ENCODE measurements around the gene OTP.

OTP gene

GRCh38 chr5:77637998-77638762 lies at the start of gene OTP:
TSS of gene OTP (minus strand) at chr5:77638713. CDS start at chr5:77638549, 164 bp downstream.
- no peak for DNase-seq (ENCODE audit: insufficient read length, low spot score)
- no peak for FAIRE-seq

GRCh38 chr5:77683171-77683732 lies 44.7 kb upstream of the OTP start:
- no peak for DNase-seq (ENCODE audit: insufficient read length, low spot score)
- FAIRE-seq = no peak

GRCh38 chr5:77670526-77670925 lies 32.0 kb upstream of the OTP start:
- FAIRE-seq (no peak), DNase-seq (ENCODE audit: insufficient read length, low spot score) (no peak)

DNA sequence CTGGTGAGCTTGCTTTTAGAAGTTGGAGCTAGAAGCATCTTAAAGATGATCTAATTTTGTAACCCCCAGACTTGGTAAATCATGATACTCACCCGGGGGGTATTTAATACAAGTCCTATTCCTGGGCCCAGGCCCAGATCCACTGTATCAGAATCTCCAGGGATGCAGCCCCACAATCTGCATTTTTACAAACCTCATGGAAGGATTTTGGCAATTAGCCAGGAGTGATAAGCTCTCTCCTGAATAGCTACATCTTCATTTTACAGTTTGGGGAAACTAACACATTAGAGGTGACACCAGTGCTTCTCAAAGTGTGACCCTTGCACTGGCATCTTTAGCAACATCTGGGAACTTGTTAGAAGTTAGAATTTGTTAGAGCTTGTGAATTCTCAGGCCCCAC lies 31.2 kb upstream of the OTP start:
- DNase-seq (ENCODE audit: insufficient read length, low spot score) (no peak), FAIRE-seq (no peak)

DNA sequence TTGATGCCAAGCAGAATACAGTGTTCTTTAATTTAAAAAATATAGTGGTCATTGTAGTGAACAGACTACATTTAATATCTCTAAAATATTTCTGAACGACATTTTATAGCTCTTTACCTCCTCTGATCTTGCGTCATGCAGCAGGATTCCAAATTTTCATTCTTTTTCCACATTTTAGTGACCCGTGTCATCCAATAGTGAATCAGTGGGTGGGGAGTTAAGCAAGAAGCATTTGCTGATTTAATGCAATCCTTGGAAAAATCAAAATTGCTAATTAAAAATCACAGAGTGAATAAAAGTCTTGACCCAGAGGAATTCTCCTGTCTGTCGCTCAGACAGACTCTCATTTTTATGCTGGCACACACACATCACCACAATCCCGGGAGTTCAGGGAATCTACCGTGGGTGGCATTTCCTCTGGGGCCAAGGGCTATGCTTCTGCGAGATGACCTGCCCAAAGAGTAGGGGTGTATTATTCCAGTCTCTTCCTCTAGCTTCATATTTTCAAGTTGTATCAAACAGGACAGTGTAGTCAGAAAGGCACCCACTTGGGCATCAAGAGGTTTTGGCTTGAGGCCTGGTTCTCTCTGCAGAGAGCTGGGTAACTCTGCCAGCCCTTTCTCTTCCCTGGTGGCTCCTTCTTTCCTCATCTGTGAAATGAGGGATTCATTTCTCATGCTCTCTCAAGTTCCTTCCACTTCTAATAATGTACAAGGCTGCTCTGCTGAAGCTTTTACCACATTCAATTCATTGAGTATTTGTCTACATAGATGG lies 24.8 kb upstream of the OTP start:
- DNase-seq (ENCODE audit: insufficient read length, low spot score) (no peak), FAIRE-seq (no peak)

- DNase-seq (ENCODE audit: insufficient read length, low spot score) (no peak), FAIRE-seq (no peak)
Measured at GRCh38 chr5:77662635-77663034, 24.1 kb upstream of the OTP start.

DNA sequence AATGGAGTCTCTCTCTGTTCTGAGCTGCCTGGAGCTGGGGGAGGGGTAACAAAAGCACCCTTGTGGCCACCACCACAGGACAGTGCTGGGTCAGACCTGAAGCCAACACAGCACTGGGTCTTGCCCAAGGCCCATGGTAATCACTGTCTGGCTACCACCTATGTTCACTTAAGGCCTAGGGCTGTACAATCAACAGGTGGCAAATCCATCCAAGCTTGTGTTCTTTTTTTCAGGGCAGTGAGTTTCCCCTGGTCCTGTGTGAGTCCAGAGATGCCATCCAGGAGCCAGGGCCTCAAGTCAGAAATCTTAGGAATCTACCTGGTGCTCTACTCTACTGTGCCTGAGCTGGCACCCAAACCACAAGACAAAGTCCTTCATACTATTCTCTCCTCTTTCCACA lies 20.1 kb upstream of the OTP start:
- no peak for DNase-seq (ENCODE audit: insufficient read length, low spot score)
- FAIRE-seq = no peak

GRCh38 chr5:77651343-77651742 lies 12.8 kb upstream of the OTP start:
- FAIRE-seq (no peak), DNase-seq (ENCODE audit: insufficient read length, low spot score) (no peak)

DNA sequence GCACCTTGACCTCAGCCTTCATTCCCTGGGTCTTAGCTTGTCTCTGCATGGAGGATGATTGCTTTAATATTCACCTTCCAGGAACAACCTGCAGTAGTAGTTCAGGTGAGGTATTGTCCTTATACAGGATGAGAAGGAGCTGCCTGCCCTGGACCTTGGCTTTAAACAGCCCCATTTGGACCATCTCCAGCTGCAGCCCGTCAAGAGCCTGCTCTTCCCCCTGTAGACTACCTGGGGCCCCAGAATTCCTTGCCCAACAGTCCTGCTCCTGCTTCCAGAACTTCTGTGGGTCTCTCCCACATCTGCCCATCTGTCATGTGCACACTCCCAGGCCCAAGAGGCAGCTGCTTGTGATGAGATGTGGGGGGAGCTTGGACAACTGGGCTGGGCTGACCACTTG lies 12.2 kb upstream of the OTP start:
- FAIRE-seq = no peak
- DNase-seq (ENCODE audit: insufficient read length, low spot score) = no peak

DNA sequence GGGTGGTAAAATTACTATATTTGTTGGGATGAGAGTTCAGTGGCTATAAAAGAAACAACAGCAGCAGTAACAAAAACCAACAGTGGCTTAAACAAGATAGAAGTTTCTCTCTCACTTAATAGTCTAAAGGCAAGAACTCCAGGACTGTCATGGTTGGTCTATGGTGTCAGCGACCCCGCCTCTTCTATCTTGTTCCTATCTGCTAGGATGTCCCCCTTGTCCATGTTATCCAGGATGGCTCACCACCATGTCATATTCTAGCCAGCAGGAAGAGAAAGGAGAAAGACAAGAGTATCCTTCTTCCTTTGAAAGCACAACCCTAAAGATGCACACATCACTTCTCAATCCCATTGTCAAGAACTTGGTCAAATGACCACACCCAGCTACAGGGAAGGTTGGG lies 11.3 kb upstream of the OTP start:
- no peak for DNase-seq (ENCODE audit: insufficient read length, low spot score)
- FAIRE-seq = no peak

GRCh38 chr5:77645995-77646639 lies 7.6 kb upstream of the OTP start:
- FAIRE-seq (no peak), DNase-seq (ENCODE audit: insufficient read length, low spot score) (no peak)

DNA sequence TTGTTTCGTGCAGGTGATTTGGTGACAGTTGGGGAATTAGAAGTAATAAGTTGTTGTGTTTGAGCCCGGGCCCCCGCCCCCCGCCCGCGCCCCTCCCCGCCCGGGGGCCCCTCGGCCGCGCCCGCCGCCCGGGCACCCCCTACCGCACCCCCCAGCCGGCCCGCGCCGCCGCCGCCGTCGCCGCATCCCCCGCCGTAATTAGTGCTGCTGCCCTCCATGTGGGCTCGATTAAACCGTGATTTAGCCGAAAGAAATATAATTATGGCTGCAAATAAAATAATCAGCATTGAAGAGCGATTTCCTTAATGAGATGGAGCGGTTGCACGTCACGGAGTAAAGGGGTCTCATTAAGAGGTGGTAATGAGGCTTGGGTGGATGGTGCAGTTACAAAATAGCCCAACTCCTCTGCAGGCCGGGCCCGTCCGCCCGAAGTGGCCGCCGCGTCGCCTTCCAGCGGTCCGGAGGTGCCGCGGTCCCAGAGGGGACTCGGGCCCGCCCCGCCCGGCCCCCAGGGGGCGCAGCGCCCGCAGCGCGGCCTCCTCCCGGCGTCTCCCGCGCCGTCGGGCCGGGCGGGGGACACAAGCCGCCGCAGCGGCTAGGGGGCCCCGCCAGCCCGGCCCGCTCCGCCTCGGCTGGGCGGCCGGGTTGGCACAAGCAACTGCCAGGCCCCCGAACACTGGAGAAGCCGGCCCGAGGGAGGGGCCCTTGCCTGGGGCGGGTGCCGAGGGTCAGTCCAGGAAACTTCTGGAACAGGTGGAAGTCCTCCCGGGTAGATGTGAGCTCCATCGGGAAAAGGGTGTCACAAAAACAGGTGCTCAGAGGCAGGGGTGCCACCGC lies 6.9 kb upstream of the OTP start:
- DNase-seq (ENCODE audit: insufficient read length, low spot score) (peak; percentile 87), FAIRE-seq (peak; percentile 44)

- no peak for FAIRE-seq
- DNase-seq (ENCODE audit: insufficient read length, low spot score) = no peak
Measured at GRCh38 chr5:77644371-77645157, 6.1 kb upstream of the OTP start.

- DNase-seq (ENCODE audit: insufficient read length, low spot score) = no peak
Measured at GRCh38 chr5:77643654-77644370, 5.3 kb upstream of the OTP start.

DNA sequence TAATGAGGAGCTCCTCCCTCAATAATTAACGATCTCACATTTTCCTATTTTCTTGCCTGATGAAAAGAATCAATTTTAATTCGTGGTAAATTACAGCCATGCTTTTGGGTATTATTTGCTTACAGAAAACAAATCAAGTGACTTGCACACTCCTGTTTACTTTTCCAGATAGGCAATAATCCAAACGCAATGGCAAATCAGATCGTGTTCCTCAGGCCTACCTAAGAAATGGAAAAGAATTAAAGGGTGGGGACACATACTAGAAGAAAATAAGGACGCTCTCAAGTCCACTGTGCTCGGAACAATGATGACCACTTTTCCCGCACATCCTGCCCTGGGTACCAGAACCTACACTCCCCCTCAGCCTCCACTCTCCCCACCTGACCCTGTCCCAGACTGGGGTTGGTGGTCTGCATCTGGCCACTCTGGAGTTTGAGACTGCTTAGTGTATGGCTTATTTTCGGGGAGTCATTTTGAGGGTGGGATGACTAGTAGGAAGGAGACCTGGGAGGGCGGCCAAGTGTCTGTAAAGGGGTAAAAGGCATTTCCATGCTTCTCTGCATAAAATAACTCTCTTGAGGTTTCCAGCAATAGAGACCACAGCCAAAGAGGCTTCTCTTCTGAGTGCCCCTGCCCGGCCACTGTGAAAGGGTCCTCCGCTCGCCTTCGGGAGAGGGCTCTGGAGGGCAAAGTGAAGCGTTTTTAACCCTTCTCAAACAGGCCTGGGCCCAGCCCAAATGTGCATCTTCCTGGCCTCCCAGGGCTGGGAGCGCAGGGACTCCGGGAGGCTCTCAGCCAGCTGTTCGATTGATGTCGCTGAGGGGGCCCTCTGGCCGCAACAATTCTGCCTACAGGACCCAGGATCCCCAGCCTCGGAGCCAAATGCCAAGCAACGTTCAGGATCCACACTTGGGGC lies 4.5 kb upstream of the OTP start:
- DNase-seq (ENCODE audit: insufficient read length, low spot score) = no peak
- FAIRE-seq = no peak

More at GRCh38 chr5:77643654-77644370, 5.3 kb upstream of the OTP start:
- FAIRE-seq = no peak

DNA sequence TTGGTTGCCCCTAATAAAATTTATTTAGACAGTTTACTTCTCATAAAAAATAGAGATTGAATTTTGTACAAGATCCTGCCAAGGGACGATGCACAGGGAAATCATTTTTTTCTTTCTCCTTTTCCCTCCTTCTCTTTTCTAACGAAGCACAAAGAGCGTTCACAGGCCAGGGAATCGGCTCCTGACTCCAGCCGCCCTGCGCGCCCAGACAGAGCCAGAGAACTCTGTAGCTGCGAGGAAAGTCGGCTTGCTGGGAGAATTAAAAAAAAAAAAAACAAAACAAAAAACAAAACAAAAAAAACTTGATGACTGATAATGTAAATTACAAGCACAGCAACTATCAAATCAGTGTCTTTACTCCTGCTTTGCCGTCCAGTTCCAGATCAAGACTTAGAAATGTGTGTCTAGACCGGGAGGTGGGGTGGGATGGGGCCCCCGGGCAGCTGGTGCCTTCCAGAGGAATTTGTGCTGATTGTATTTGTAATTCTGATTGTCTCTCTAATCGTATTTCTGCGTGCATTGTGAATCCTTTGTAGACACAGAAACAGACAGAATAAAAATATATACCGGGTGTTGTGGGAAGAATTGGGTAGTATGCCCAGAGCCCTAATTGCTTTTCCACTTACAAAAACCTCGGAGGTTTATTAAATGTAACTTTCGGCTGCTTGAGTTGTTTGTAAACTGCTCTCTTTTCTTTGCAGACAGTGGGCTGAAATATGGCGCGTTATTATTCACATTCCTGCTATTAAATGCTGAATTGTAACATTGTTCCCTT lies 3.6 kb upstream of the OTP start:
- no peak for DNase-seq (ENCODE audit: insufficient read length, low spot score)
- no peak for FAIRE-seq

DNA sequence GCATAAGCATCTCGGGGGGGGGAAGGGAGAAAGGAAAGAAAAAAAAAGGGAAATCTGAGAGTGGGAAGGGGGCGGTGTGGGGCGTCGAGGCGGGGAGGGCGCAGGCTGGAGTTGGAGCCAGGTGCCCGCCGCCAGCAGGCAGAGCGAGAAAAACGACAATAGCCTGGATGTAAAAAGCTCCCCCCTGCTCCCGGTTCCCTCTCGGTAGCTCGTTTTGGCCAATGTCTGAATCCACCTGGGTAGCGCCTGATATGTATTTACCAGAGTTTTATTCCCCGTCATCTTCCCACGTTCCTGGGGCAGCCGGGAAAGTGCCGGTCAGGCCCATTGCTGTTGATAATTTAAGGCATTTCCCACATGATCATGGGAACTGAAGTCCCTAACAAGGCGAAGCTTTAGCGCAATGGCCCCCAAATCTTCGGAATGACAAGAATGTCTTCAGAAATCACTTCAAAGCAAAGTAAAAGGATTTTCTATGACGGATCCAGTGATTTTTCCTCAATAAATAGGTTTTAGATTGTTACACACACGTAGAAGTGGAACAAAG lies 3.0 kb upstream of the OTP start:
- FAIRE-seq = no peak
- DNase-seq (ENCODE audit: insufficient read length, low spot score) = no peak
